Trophoblast cell (in vitro differentiated cells and primary cell): ENCODE measurements around the gene FAM222A.

Experiments used
- DNase-seq, 2 donors: peaks; one replicate each; pipeline ENCODE4 v3.0.0-alpha.2; 2016
- H2AFZ ChIP-seq: 2 replicates; pipeline ENCODE4 v1.6.1; 2013; ENCODE audit warnings: low read length, moderate library complexity, mild to moderate bottlenecking; ENCODE audit not compliant: insufficient read depth, poor library complexity
- H2AK5ac ChIP-seq: 2 replicates; pipeline ENCODE4 v1.6.1; 2013; ENCODE audit warnings: mild to moderate bottlenecking, low read length
- H2BK120ac ChIP-seq: 2 replicates; pipeline ENCODE4 v1.6.1; 2013; ENCODE audit warnings: low read length, mild to moderate bottlenecking, moderate library complexity; ENCODE audit not compliant: insufficient read depth, poor library complexity
- H2BK12ac ChIP-seq: 2 replicates; pipeline ENCODE4 v1.6.1; 2013; ENCODE audit warnings: mild to moderate bottlenecking, low read length, moderate library complexity
- H2BK5ac ChIP-seq: 2 replicates; pipeline ENCODE4 v1.6.1; 2013; ENCODE audit warnings: low read length, low read depth, moderate library complexity, mild to moderate bottlenecking; ENCODE audit not compliant: poor library complexity
- H3K14ac ChIP-seq: 2 replicates; pipeline ENCODE4 v1.6.1; 2013; ENCODE audit warnings: mild to moderate bottlenecking, low read length
- H3K18ac ChIP-seq: 2 replicates; pipeline ENCODE4 v1.6.1; 2013; ENCODE audit warnings: mild to moderate bottlenecking, low read length
- H3K23ac ChIP-seq: 2 replicates; pipeline ENCODE4 v1.6.1; 2013; ENCODE audit warnings: low read length
- H3K27ac ChIP-seq: 2 replicates; pipeline ENCODE4 v1.5.1; 2013; ENCODE audit warnings: low read depth, mild to moderate bottlenecking, inconsistent platforms, low read length, moderate library complexity
- H3K27me3 ChIP-seq: 2 replicates; pipeline ENCODE4 v1.6.1; 2013; ENCODE audit warnings: inconsistent platforms, mild to moderate bottlenecking, low read length, moderate library complexity; ENCODE audit not compliant: insufficient read depth
- H3K36me3 ChIP-seq, 2 experiments: 1 replicate in 1 of 2; 2 replicates in 1 of 2; pipeline ENCODE4 v1.6.1; 2013; ENCODE audit warnings: low read length in 2 of 2, mild to moderate bottlenecking in 2 of 2, moderate library complexity in 1 of 2; ENCODE audit not compliant: insufficient read depth in 2 of 2, control insufficient read depth in 1 of 2
- H3K4ac ChIP-seq: 2 replicates; pipeline ENCODE4 v1.6.1; 2013; ENCODE audit warnings: low read depth, mild to moderate bottlenecking, low read length, moderate library complexity
- H3K4me1 ChIP-seq, 2 experiments: 1 replicate in 1 of 2; 2 replicates in 1 of 2; pipeline ENCODE4 v1.6.1; 2013; ENCODE audit warnings: low read length in 2 of 2, mild to moderate bottlenecking in 2 of 2, moderate library complexity in 1 of 2; ENCODE audit not compliant: insufficient read depth in 2 of 2, control insufficient read depth in 1 of 2
- H3K4me2 ChIP-seq: 2 replicates; pipeline ENCODE4 v1.6.1; 2013; ENCODE audit warnings: inconsistent platforms, mild to moderate bottlenecking, low read length, moderate library complexity
- H3K4me3 ChIP-seq: 2 replicates; pipeline ENCODE4 v1.5.1; 2013; ENCODE audit warnings: mild to moderate bottlenecking, low read depth, low read length, inconsistent platforms
- H3K79me1 ChIP-seq: one replicate; pipeline ENCODE4 v1.6.1; 2013; ENCODE audit warnings: low read length
- H3K79me2 ChIP-seq: 2 replicates; pipeline ENCODE4 v1.6.1; 2013; ENCODE audit warnings: low read length, mild to moderate bottlenecking; ENCODE audit not compliant: control insufficient read depth, insufficient read depth, poor library complexity
- H3K9ac ChIP-seq: 2 replicates; pipeline ENCODE4 v1.6.1; 2013; ENCODE audit warnings: mild to moderate bottlenecking, low read length
- H3K9me3 ChIP-seq: 2 replicates; pipeline ENCODE4 v1.6.1; 2013; ENCODE audit warnings: low read depth, mild to moderate bottlenecking, control low read depth, inconsistent platforms, low read length; ENCODE audit not compliant: insufficient read depth
- H4K12ac ChIP-seq: 2 replicates; pipeline ENCODE4 v1.6.1; 2013; ENCODE audit warnings: low read depth, mild to moderate bottlenecking, low read length, moderate library complexity
- H4K8ac ChIP-seq: 2 replicates; pipeline ENCODE4 v1.6.1; 2013; ENCODE audit warnings: low read depth, mild to moderate bottlenecking, low read length, moderate library complexity
- H4K91ac ChIP-seq: one replicate; pipeline ENCODE4 v1.6.1; 2013; ENCODE audit warnings: low read depth, mild to moderate bottlenecking, low read length, moderate library complexity
- WGBS: extraction: QIAGEN DNeasy Blood & Tissue Kit; methylation state at CpG from one replicate; pipeline ENCODE4 v1.1.7; 2013; ENCODE audit warnings: missing lambda C conversion rate; ENCODE audit not compliant: insufficient read length, insufficient coverage; ENCODE audit errors: extremely low coverage; 5-methylcytosine and 5-hydroxymethylcytosine counted together

Gene FAM222A

DNA sequence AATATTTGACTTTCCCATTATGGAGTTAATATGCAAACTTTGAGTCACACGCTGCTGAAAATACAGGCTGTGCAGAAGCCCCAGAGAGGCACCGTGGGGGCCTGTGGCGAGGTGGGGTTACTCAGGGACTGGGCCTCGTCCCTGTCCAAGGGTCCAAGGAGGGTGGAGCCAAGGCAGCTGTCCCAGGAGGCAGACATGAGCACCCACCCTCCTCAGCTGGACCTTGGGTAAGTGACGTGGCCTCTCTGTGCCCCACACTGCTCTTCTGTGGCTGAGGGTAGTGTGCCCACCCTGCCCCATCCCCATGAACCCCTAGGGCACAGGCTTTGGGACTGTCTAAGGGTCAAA is 39.4 kb downstream of the FAM222A start:
- WGBS = no CpG with 5 or more reads among the region's 5 CpGs
- Histone ChIP-seq H3K4me3 (no peak overlapping the region), H2AK5ac (no peak overlapping the region)

DNA sequence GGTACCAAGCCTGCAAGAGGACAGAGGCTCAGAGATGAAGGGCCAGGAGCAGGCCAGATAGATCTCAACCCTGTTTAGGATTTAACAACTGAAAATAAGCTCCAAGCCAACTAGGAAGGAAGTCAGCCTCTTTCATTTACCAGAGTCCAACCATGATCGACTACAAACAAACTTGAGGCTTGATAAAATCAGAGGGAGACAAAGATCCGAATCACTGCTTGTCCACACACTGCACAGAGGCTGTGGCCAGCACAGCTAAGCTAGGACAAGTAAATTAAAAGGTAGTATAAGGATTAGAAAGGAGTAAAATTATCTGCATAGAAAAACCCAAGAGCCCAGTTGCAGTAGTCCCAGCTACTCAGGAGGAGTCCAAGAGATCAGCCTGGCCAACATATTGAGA is 40.3 kb downstream of the FAM222A start:
- Histone ChIP-seq H2AFZ (no peak overlapping the region), H3K4me1 (no peaks in the 10 kb centered on the region), H3K18ac (no peak overlapping the region), H3K27ac (no peak overlapping the region), H4K12ac (no peak overlapping the region), H3K9ac (no peak overlapping the region), H3K27me3 (no peaks in the 10 kb centered on the region), H3K9me3 (peaks cover 1% of the 10 kb centered on the region), H2BK12ac (no peak overlapping the region), H3K36me3 (no peaks in the 10 kb centered on the region), H2AK5ac (no peak overlapping the region), H3K4me3 (no peak overlapping the region), H3K23ac (no peak overlapping the region), H4K8ac (no peak overlapping the region), H3K79me2 (no peaks in the 10 kb centered on the region), H2BK5ac (no peak overlapping the region), H3K4me2 (no peak overlapping the region), H4K91ac (no peak overlapping the region), H2BK120ac (no peak overlapping the region), H3K79me1 (no peaks in the 10 kb centered on the region), H3K14ac (no peak overlapping the region), H3K4ac (no peak overlapping the region)
- no CpG with 5 or more reads among the region's 2 CpGs for WGBS
- DNase-seq = no peak

More for the DNA sequence above, 39.4 kb downstream of the FAM222A start:
- H3K14ac ChIP-seq = no peak overlapping the region
- H2BK5ac ChIP-seq = no peak overlapping the region
- H3K9ac ChIP-seq = no peak overlapping the region
- H3K18ac ChIP-seq = no peak overlapping the region
- no peak for DNase-seq
- no peaks in the 10 kb centered on the region for H3K27me3 ChIP-seq
- no peaks in the 10 kb centered on the region for H3K79me1 ChIP-seq
- no peak overlapping the region for H2BK12ac ChIP-seq
- no peak overlapping the region for H3K4me2 ChIP-seq
- no peak overlapping the region for H2BK120ac ChIP-seq
- no peak overlapping the region for H4K8ac ChIP-seq
- no peak overlapping the region for H2AFZ ChIP-seq
- no peaks in the 10 kb centered on the region for H3K4me1 ChIP-seq
- H3K4ac ChIP-seq = no peak overlapping the region
- no peaks in the 10 kb centered on the region for H3K36me3 ChIP-seq
- no peak overlapping the region for H4K91ac ChIP-seq
- H3K23ac ChIP-seq = no peak overlapping the region
- H3K27ac ChIP-seq = no peak overlapping the region
- H3K9me3 ChIP-seq = peaks cover 1% of the 10 kb centered on the region
- no peak overlapping the region for H4K12ac ChIP-seq
- H3K79me2 ChIP-seq = no peaks in the 10 kb centered on the region

DNA sequence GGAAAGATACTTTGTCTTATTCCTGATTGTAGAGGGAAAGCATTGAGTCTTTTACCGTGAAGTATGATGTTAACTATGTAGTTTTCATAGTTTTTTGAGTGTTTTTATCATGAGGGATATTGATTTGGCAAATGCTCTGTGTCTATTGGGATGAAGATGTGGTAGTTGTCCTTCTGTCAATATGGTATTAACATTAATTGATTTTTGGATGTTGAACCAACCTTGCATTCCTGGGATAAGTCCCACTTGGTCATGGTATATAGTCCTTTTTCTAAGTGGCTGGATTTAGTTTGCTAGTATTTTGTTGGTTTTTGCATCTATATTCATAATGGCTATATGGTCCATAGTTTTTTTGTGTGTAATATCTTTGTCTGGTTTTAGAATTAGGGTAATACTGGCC is 42.8 kb downstream of the FAM222A start:
- no peak overlapping the region for H2BK12ac ChIP-seq
- H3K27me3 ChIP-seq = no peaks in the 10 kb centered on the region
- no peak for DNase-seq
- H3K23ac ChIP-seq = no peak overlapping the region
- no peaks in the 10 kb centered on the region for H3K79me2 ChIP-seq
- no peak overlapping the region for H3K4me2 ChIP-seq
- no peak overlapping the region for H2AFZ ChIP-seq
- no CpG with 5 or more reads among the region's 1 CpG for WGBS
- H3K18ac ChIP-seq = no peak overlapping the region
- no peak overlapping the region for H3K9ac ChIP-seq
- no peak overlapping the region for H3K27ac ChIP-seq
- no peaks in the 10 kb centered on the region for H3K79me1 ChIP-seq
- no peak overlapping the region for H3K4ac ChIP-seq
- no peaks in the 10 kb centered on the region for H3K36me3 ChIP-seq
- H2AK5ac ChIP-seq = no peak overlapping the region
- H4K91ac ChIP-seq = no peak overlapping the region
- no peak overlapping the region for H4K8ac ChIP-seq
- H3K4me3 ChIP-seq = no peak overlapping the region
- H2BK120ac ChIP-seq = no peak overlapping the region
- no peak overlapping the region for H3K14ac ChIP-seq
- H2BK5ac ChIP-seq = no peak overlapping the region
- H3K9me3 ChIP-seq = peaks cover 1% of the 10 kb centered on the region
- H3K4me1 ChIP-seq = no peaks in the 10 kb centered on the region
- H4K12ac ChIP-seq = no peak overlapping the region

DNA sequence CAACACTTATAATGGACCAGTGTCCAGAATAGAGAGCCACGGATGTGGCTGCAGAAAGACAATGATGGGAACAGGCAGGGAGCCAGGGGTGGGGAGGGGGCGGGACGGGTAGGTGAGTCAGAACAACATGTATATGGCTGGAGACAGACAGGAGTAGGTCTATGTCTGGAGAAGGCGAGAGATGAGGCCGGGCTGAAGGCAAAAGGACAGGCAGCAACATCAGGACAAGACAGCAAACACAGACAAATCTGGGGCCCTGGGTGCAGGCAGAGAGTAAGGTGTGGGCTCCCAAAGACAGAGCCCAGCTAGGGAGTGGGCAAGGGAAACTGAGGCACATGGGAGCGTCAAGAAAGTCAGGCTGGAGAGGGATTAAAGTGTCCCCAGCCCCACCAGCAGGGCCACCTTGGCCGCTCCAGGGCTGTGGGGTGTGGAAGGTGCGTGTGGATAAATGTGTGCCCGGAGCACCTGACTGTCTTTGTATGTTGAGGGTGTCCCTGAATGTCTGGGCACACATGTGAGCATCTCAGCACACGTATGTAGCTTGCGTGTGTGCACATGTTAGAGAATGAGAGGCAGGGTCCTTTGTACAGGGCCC is 44.1 kb downstream of the FAM222A start:
- no peak overlapping the region for H4K8ac ChIP-seq
- H3K9ac ChIP-seq = no peak overlapping the region
- no peak overlapping the region for H4K12ac ChIP-seq
- H3K27me3 ChIP-seq = no peaks in the 10 kb centered on the region
- H3K4me2 ChIP-seq = no peak overlapping the region
- no peak overlapping the region for H2AFZ ChIP-seq
- H3K4me3 ChIP-seq = no peak overlapping the region
- H2BK12ac ChIP-seq = no peak overlapping the region
- H2BK5ac ChIP-seq = no peak overlapping the region
- no peak overlapping the region for H3K27ac ChIP-seq
- no peak overlapping the region for H3K14ac ChIP-seq
- no peaks in the 10 kb centered on the region for H3K79me1 ChIP-seq
- H3K9me3 ChIP-seq = peaks cover 1% of the 10 kb centered on the region
- no peak for DNase-seq
- no peaks in the 10 kb centered on the region for H3K36me3 ChIP-seq
- H4K91ac ChIP-seq = no peak overlapping the region
- no peaks in the 10 kb centered on the region for H3K79me2 ChIP-seq
- no CpG with 5 or more reads among the region's 11 CpGs for WGBS
- no peaks in the 10 kb centered on the region for H3K4me1 ChIP-seq
- H2AK5ac ChIP-seq = no peak overlapping the region
- no peak overlapping the region for H2BK120ac ChIP-seq
- H3K23ac ChIP-seq = no peak overlapping the region
- H3K18ac ChIP-seq = no peak overlapping the region
- no peak overlapping the region for H3K4ac ChIP-seq
